Dermis blood vessel endothelial cell (primary cell): ENCODE results near the gene PPIF. TPM values are rescaled to one million over a fixed set of nuclear protein-coding genes. Genes with fewer than 3 reads are reported as not detected.

Experiments used
- DNase-seq: peaks from one replicate; pipeline ENCODE4 v3.0.0; 2010
- total RNA-seq: library from RNA; depleted of rRNA; stranded (reverse); fragments of >200 nt; gene quantifications from 2 replicates; pipeline ENCODE4 v1.2.3, GENCODE V29; 2014

Gene PPIF
- total RNA-seq, 1 donor from 2014 or later: 14.5 TPM

GRCh38 chr10:79349766-79350406, 2.6 kb downstream of the PPIF start:
- no peak for DNase-seq

GRCh38 chr10:79350407-79351154, 3.3 kb downstream of the PPIF start:
- DNase-seq: no peak

GRCh38 chr10:79351332-79351731, 4.1 kb downstream of the PPIF start:
- DNase-seq: no peak

GRCh38 chr10:79352035-79352877, 5.0 kb downstream of the PPIF start:
- no peak for DNase-seq

GRCh38 chr10:79353000-79353406, 5.7 kb downstream of the PPIF start:
- DNase-seq: no peak

- DNase-seq: no peak
Observed at GRCh38 chr10:79353726-79354125, 6.5 kb downstream of the PPIF start.

- DNase-seq: no peak
Observed at GRCh38 chr10:79354141-79354540, 6.9 kb downstream of the PPIF start.

GRCh38 chr10:79354615-79355014, 7.3 kb downstream of the PPIF start:
- DNase-seq: no peak

GRCh38 chr10:79355420-79356017, 8.2 kb downstream of the PPIF start:
- DNase-seq: no peak

GRCh38 chr10:79356104-79356503, 8.8 kb downstream of the PPIF start:
- no peak for DNase-seq

- no peak for DNase-seq
Observed at GRCh38 chr10:79357180-79357579, 9.9 kb downstream of the PPIF start.

- DNase-seq: no peak
Observed at GRCh38 chr10:79358811-79359210, 11.5 kb downstream of the PPIF start.

- DNase-seq: no peak
Observed at GRCh38 chr10:79359816-79360498, 12.7 kb downstream of the PPIF start.

GRCh38 chr10:79360499-79361342, 13.5 kb downstream of the PPIF start:
- DNase-seq: no peak

GRCh38 chr10:79361726-79362397, 14.6 kb downstream of the PPIF start:
- DNase-seq: no peak

- no peak for DNase-seq
Observed at GRCh38 chr10:79367426-79368189, 20.3 kb downstream of the PPIF start.

GRCh38 chr10:79372871-79373270, 25.6 kb downstream of the PPIF start:
- DNase-seq: no peak

GRCh38 chr10:79374312-79375191, 27.3 kb downstream of the PPIF start:
- DNase-seq: peak; percentile 76
